Uterus (tissue), 2 donors: ENCODE data around the gene PCED1B.

Experiments
- CTCF ChIP-seq, 4 experiments: fragments of 200-600 bp in 2 of 4; fragments of 450-650 bp in 2 of 4; sonication (generic) in 2 of 4; IDR thresholded peaks; one replicate each; pipeline ENCODE4 v1.5.1; 2016 to 2019; ENCODE audit warnings: antibody characterized with exemption in 4 of 4, mild to moderate bottlenecking in 2 of 4, moderate library complexity in 1 of 4
- POLR2A ChIP-seq, 2 donors: fragments of 450-650 bp; IDR thresholded peaks; one replicate each; pipeline ENCODE4 v1.6.1; 2016; ENCODE audit warnings: antibody characterized with exemption in 2 of 2, mild to moderate bottlenecking in 1 of 2, moderate library complexity in 1 of 2

GRCh38 chr12:47079468-47079980, at the start of gene PCED1B, which contains the start of gene AMIGO2:
- peak; percentile 13 to 29 for TF ChIP-seq POLR2A (IDR thresholded peaks at IDR 0.05)
- TF ChIP-seq CTCF (IDR thresholded peaks at IDR 0.05): peak in 2 of 4 experiments; percentile 27 to 52
